ENCODE results near the gene PDE8A. TPM values are rescaled to one million over a fixed set of nuclear protein-coding genes. Genes with fewer than 3 reads are reported as not detected.

Gene PDE8A
- total RNA-seq, 1 experiment from 2014 or later = 44.2 TPM

DNA sequence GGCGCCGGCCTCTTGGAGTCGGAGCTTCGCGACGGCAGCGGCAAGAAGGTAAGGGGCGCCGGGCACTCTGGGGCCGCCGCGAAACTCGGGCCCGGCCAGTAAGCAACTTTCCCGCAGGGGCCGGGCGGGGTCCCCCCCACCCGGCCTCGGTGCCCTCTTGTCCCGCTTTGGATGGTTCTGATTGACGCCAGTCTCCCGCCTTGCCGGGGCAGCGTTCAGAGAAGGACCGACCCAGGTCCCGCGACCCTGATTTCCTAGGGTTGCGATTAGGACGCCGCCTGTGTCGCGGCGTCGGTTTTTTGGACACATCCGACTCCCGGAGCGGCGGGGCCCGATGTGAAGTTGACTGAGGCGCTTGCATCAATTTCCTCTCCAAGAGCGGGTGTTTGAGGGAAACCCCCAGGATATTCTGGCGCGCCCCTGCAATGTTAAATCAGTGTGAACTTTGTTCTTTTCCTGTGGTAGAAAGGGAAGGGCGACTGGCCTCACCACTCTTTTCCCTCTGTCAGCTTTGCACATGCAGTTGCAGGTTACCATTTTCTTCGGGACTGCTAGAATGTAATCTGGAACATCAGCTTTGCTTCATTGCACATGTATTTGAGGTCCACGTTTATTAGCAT lies 755 bp downstream of the PDE8A start:
- peaks cover 57% of the 10 kb centered on the region for H3K79me2 ChIP-seq (ENCODE audit: low read length)
- H3K36me3 ChIP-seq (ENCODE audit: low read depth, low read length) = no peaks in the 10 kb centered on the region
- no peaks in the 10 kb centered on the region for H3K9me2 ChIP-seq (replicated peaks; ENCODE audit: low read length)
- H3K9me3 ChIP-seq (ENCODE audit: low read length) = no peaks in the 10 kb centered on the region
- POLR2A ChIA-PET (ENCODE audit: unreplicated experiment) = no interaction called here
- TF ChIP-seq EZH2phosphoT487 (IDR thresholded peaks at IDR 0.05; ENCODE audit: borderline replicate concordance, low read length) (no peak), EZH2 (IDR thresholded peaks at IDR 0.05; ENCODE audit: low read length, unreplicated experiment) (no peak), CTCF (conservative IDR thresholded peaks at IDR 0.05; ENCODE audit: low read depth, low read length) (no peak)
- no peak for ATAC-seq
- H4K20me1 ChIP-seq (ENCODE audit: low read length) = peaks cover 36% of the 10 kb centered on the region
- CTCF ChIA-PET = no interaction called here
- H3K27ac ChIP-seq (ENCODE audit: low read length) = peak overlapping the region; percentile 87
- BruUV-seq (replicated peaks) = no TSS peak
- peak overlapping the region; percentile 13; the same call in 1 of the 2 replicates for H2AFZ ChIP-seq (ENCODE audit: low read length)
- DNase-seq = peak; percentile 33
- H3K4me1 ChIP-seq (ENCODE audit: insufficient read depth, low read length) = peaks cover 26% of the 10 kb centered on the region
- H3K27me3 ChIP-seq (ENCODE audit: low read length) = no peaks in the 10 kb centered on the region
- H3K4me2 ChIP-seq (ENCODE audit: low read length) = peak overlapping the region; percentile 81
- no peaks in the 10 kb centered on the region for H3F3A ChIP-seq (ENCODE audit: low read length, unreplicated experiment)
- peak overlapping the region; percentile 87 for H3K9ac ChIP-seq (ENCODE audit: low read length)
- H3K4me3 ChIP-seq (ENCODE audit: low read length) = peak overlapping the region; percentile 92
- intact Hi-C loops (cut with micrococcal nuclease) = no loop called here

- Histone ChIP-seq H3K4me3 (ENCODE audit: low read length) (peak overlapping the region; percentile 92), H3K27ac (ENCODE audit: low read length) (peak overlapping the region; percentile 87; the same call in 1 of the 2 replicates), H3K4me1 (ENCODE audit: insufficient read depth, low read length) (peaks cover 26% of the 10 kb centered on the region), H3K9ac (ENCODE audit: low read length) (peak overlapping the region; percentile 87), H3K79me2 (ENCODE audit: low read length) (peaks cover 66% of the 10 kb centered on the region), H3K4me2 (ENCODE audit: low read length) (peak overlapping the region; percentile 81), H3F3A (ENCODE audit: low read length, unreplicated experiment) (no peaks in the 10 kb centered on the region), H3K9me2 (replicated peaks; ENCODE audit: low read length) (no peaks in the 10 kb centered on the region), H2AFZ (ENCODE audit: low read length) (no peak overlapping the region), H4K20me1 (ENCODE audit: low read length) (peaks cover 36% of the 10 kb centered on the region), H3K9me3 (ENCODE audit: low read length) (no peaks in the 10 kb centered on the region), H3K36me3 (ENCODE audit: low read depth, low read length) (no peaks in the 10 kb centered on the region), H3K27me3 (ENCODE audit: low read length) (no peaks in the 10 kb centered on the region)
- ChIA-PET POLR2A (ENCODE audit: unreplicated experiment) (no interaction called here), CTCF (no interaction called here)
- TF ChIP-seq EZH2 (IDR thresholded peaks at IDR 0.05; ENCODE audit: low read length, unreplicated experiment) = no peak
- no peak for TF ChIP-seq CTCF (conservative IDR thresholded peaks at IDR 0.05; ENCODE audit: low read depth, low read length)
- TF ChIP-seq EZH2phosphoT487 (IDR thresholded peaks at IDR 0.05; ENCODE audit: borderline replicate concordance, low read length) = no peak
- no TSS peak for BruUV-seq (replicated peaks)
- intact Hi-C loops (cut with micrococcal nuclease) = loop anchor here (1.0 kb wide), 1 partner anchor 61 kb away; no protein-coding TSS in a partner anchor
- DNase-seq (no peak), ATAC-seq (no peak)
Measured at GRCh38 chr15:84983294-84983693, 1.6 kb downstream of the PDE8A start.

DNA sequence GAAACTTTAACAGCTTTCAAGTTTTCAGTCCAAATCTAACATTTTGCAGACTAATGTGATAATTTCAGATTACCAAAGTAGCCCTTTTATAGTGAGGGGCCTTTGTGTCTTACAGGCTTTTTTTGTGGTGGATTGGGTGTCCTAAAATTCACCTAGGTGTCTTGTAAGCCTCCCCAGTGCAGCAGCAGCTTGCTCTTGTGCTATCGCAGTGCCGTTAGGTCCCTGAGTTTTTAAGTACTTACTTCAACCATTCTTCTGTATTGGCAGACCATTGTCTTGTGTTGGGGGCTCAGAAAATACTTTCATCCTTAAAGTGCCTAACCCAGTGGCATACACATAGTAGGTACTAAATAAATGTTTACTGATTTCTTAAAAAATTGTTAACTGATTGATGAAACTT lies 2.1 kb downstream of the PDE8A start:
- Histone ChIP-seq H3K79me2 (ENCODE audit: low read length) (peaks cover 70% of the 10 kb centered on the region), H3K9ac (ENCODE audit: low read length) (peak overlapping the region; percentile 87), H2AFZ (ENCODE audit: low read length) (no peak overlapping the region), H3K36me3 (ENCODE audit: low read depth, low read length) (no peaks in the 10 kb centered on the region), H3K9me2 (replicated peaks; ENCODE audit: low read length) (no peaks in the 10 kb centered on the region), H3K4me3 (ENCODE audit: low read length) (peak overlapping the region; percentile 92), H3F3A (ENCODE audit: low read length, unreplicated experiment) (no peaks in the 10 kb centered on the region), H3K27me3 (ENCODE audit: low read length) (no peaks in the 10 kb centered on the region), H3K27ac (ENCODE audit: low read length) (no peak overlapping the region), H3K4me1 (ENCODE audit: insufficient read depth, low read length) (peaks cover 26% of the 10 kb centered on the region), H4K20me1 (ENCODE audit: low read length) (peaks cover 39% of the 10 kb centered on the region), H3K4me2 (ENCODE audit: low read length) (peak overlapping the region; percentile 81), H3K9me3 (ENCODE audit: low read length) (no peaks in the 10 kb centered on the region)
- TF ChIP-seq EZH2phosphoT487 (IDR thresholded peaks at IDR 0.05; ENCODE audit: borderline replicate concordance, low read length) (no peak), EZH2 (IDR thresholded peaks at IDR 0.05; ENCODE audit: low read length, unreplicated experiment) (no peak), CTCF (conservative IDR thresholded peaks at IDR 0.05; ENCODE audit: low read depth, low read length) (no peak)
- POLR2A ChIA-PET (ENCODE audit: unreplicated experiment) = no interaction called here
- ATAC-seq = no peak
- CTCF ChIA-PET = no interaction called here
- DNase-seq = no peak
- intact Hi-C loops (cut with micrococcal nuclease) = loop anchor here (1.0 kb wide), 1 partner anchor 61 kb away; no protein-coding TSS in a partner anchor
- BruUV-seq (replicated peaks) = no TSS peak

Measured in PC-3 (cell line).